ENCODE measurements around the gene MTHFD1L. TPM values are rescaled to one million over a fixed set of nuclear protein-coding genes. Genes with fewer than 3 reads are reported as not detected.

MTHFD1L gene
- total RNA-seq, 1 donor = 4.0 TPM

DNA sequence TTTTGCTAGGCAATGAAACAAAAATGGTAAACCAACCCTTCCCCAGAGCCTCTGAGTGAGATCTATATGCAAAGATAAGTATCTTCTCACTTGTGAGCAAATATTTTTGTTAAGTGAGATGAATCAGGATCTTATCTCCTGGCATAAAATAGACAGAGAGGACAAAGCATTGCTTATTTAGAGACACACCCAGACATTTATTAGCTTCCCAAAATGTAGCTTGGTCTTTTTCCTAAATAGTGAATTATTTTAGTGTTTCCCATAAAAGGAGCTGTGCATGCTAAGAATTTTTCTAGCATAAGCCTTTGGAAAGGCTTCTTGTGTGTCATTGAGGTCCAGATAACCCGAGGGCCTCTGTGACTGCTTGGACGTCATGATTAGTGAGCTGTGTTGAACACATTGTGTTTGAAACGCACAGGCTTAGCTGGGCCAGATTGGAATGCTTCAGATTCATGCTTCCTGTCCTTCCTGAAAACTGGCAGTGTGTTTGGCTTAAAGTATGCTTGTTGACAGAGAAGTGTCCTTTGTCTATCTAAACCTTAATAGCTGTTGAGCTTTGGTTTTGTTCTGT is 16.5 kb downstream of the MTHFD1L start:
- H3K4me3 ChIP-seq (ENCODE audit: low read length) = no peak overlapping the region
- no peaks in the 10 kb centered on the region for H3K27me3 ChIP-seq (ENCODE audit: insufficient read depth, low read length)
- no peaks in the 10 kb centered on the region for H3K9me3 ChIP-seq (ENCODE audit: low read depth, low read length)
- H3K4me1 ChIP-seq (ENCODE audit: insufficient read depth, low read length) = no peaks in the 10 kb centered on the region

DNA sequence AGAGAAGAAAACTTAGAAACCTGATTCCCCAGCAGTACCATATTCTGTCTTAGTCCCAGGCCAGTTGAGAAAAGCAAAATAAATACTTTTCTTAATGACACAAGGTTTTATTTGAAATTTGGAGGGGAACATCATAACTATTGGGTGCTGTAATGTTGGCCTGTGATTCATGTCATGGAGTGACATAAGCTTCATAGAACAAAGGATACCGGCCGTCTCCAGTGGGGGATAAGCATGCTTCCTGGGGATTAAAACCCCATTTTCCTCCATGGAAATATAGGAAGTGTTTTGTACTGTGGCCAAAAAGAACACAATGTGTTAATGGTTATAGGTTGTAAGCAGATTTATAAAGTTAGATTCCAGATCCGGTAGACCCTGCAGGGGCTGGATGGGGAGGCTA is 18.0 kb downstream of the MTHFD1L start:
- Histone ChIP-seq H3K27me3 (ENCODE audit: insufficient read depth, low read length) (no peaks in the 10 kb centered on the region), H3K9me3 (ENCODE audit: low read depth, low read length) (no peaks in the 10 kb centered on the region), H3K4me3 (ENCODE audit: low read length) (no peak overlapping the region), H3K4me1 (ENCODE audit: insufficient read depth, low read length) (no peaks in the 10 kb centered on the region)

DNA sequence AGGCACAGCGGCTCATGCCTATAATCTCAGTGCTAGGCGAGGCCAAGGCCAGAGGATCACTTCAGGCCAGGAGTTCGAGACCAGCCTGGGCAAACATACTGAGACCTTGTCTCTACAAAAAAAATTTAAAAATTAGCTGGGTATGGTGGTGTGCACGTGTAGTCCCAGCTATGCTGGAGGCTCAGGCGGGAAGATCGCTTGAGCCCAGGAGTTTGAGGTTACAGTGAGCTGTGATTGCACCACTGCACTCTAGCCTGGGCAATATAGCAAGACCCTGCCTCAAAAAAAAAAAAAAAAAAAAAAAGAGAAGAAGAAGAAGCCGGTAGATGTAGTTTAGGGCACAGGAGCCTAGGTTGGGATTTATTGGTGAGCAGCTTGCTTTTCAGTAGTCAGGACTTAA is 20.7 kb downstream of the MTHFD1L start:
- no peaks in the 10 kb centered on the region for H3K9me3 ChIP-seq (ENCODE audit: low read depth, low read length)
- no peaks in the 10 kb centered on the region for H3K4me1 ChIP-seq (ENCODE audit: insufficient read depth, low read length)
- H3K4me3 ChIP-seq (ENCODE audit: low read length) = no peak overlapping the region

DNA sequence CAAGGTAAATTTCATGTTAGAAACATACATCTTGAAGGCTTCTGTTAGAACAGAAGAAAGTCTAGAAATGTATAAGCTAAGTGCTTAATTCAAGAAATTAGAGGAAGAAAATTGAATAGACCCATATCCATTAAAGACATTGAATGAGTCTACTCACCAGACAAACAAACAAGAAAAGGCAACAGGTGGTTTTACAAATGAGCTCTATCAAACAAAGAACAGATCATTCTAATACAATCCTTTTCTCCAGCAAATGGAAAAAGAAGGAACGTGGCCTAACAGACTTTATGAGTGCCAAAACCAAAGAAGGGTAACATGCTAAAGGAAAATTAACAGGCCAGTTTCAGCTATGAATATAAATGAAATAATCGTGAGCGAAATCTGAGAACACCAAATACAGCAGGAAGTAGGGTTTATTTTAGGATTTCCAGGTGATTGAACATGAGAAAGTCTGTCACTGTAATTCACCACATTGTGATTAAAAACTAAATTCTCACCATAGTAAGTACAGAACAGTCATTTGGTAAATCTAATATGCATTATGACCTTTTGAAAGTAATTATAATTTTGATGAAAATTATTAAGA is 22.6 kb downstream of the MTHFD1L start:
- H3K27me3 ChIP-seq (ENCODE audit: insufficient read depth, low read length) = no peaks in the 10 kb centered on the region
- H3K4me1 ChIP-seq (ENCODE audit: insufficient read depth, low read length) = no peaks in the 10 kb centered on the region
- H3K9me3 ChIP-seq (ENCODE audit: low read depth, low read length) = no peaks in the 10 kb centered on the region
- no peak overlapping the region for H3K4me3 ChIP-seq (ENCODE audit: low read length)

More for the DNA sequence above, 20.7 kb downstream of the MTHFD1L start:
- no peaks in the 10 kb centered on the region for H3K27me3 ChIP-seq (ENCODE audit: insufficient read depth, low read length)

DNA sequence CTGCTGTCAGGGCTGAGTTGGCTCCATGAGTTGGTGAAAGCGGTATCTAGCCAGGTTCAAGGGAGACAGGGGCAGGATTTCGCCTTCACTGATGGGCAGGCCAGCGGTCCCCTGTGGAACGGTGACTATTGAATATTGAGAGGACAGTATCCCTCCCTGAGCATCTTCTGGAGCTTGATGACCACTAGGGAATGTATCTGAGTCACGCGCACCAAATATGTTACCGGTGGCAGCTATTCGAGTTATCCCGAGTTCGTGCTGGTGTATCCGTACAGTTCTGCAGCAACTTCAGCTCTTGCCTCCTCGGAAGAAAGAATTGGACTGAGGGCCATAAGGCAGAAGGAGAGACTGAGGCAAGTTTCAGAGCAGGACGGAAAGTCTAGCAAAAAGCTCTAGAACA is 24.8 kb downstream of the MTHFD1L start:
- peaks cover 6% of the 10 kb centered on the region for H3K4me1 ChIP-seq (ENCODE audit: insufficient read depth, low read length)
- H3K4me3 ChIP-seq (ENCODE audit: low read length) = no peak overlapping the region
- no peaks in the 10 kb centered on the region for H3K9me3 ChIP-seq (ENCODE audit: low read depth, low read length)
- H3K27me3 ChIP-seq (ENCODE audit: insufficient read depth, low read length) = no peaks in the 10 kb centered on the region

DNA sequence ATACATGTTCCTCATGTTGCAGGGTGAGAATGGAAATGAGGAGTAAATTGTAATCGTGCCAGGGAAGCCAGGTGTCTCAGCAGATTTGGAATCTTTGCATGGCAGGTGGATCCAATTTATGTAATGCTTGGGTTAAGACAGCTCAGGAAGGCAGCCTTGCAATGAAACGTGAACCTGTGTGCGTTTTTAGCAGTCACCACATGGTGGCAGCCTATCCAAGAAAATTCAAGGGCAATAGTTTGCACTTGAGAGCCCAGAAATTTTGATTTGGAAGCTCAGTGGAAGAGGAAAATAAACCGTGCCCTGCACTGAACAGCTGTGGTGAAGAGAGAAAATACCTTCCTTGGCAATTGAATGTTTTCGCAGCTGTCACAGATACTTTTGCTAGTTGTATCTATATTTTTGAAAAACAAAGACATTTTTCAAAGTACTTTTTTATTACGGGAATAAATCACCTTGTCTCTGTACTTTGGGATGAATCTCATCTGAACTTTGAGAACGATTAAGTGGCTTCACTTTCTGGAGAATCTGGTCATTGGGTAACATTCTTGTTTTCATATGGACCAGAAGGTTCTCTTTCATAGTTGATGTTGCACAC is 26.5 kb downstream of the MTHFD1L start:
- no peak overlapping the region for H3K4me3 ChIP-seq (ENCODE audit: low read length)
- no peaks in the 10 kb centered on the region for H3K9me3 ChIP-seq (ENCODE audit: low read depth, low read length)
- H3K4me1 ChIP-seq (ENCODE audit: insufficient read depth, low read length) = peaks cover 6% of the 10 kb centered on the region
- H3K27me3 ChIP-seq (ENCODE audit: insufficient read depth, low read length) = no peaks in the 10 kb centered on the region

DNA sequence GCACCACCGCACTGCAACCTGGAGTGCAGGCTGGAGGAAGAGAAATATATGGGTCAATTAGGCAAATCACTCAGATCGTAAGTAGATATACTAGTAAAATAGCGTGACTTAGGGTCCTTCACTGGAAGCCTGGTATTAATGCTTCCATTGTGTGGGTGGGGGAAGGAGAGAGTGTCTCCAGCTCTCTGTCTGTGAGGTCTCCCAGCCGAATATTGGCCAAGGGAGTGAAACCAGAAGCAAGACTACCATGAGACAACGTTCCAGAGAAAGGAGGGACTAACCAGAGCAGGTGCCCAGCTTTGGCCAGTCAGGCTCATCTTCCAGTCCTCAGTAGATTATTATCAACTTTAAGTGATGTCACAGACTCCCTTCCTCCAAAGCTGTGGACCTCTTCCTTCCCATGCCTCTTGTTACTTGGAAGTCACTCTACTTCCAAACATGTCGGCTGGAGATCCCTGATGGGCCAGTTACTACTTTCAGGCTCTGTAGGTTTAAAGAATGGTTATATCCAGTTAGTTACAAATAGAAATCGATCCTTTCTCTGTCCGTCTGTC is 28.8 kb downstream of the MTHFD1L start:
- Histone ChIP-seq H3K4me3 (ENCODE audit: low read length) (no peak overlapping the region), H3K4me1 (ENCODE audit: insufficient read depth, low read length) (peaks cover 12% of the 10 kb centered on the region), H3K27me3 (ENCODE audit: insufficient read depth, low read length) (no peaks in the 10 kb centered on the region), H3K9me3 (ENCODE audit: low read depth, low read length) (no peaks in the 10 kb centered on the region)

DNA sequence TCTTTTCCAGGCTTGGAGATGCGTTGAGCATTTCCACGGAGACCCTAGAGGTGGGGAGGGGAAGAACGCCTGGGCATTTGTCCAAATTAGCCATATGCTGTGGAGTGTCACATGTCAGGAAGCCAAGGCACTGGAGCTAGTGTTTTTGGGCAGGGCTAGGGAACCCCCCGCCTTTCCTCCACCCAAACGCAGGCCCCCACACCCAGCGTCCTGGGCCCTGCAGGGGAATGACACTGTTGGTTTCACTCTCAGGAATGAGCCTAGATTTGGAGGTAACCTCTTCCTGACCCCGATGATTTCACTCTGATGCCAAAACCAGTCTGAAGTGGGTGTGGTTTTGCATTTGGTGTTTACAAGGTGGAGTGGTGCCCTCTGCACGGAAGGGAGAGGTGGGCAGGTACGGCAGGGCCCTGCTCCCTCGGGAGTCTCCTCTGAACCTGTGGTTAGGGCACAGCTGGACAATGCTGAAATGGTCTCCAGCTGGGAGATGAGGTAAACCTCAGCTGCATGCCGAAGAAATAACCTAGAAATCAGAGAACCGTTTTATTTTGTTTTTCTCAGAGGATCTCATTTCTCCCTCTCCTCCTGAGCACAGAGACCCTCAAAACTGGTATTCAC is 29.5 kb downstream of the MTHFD1L start:
- H3K4me3 ChIP-seq (ENCODE audit: low read length) = no peak overlapping the region
- H3K4me1 ChIP-seq (ENCODE audit: insufficient read depth, low read length) = peaks cover 12% of the 10 kb centered on the region
- no peaks in the 10 kb centered on the region for H3K27me3 ChIP-seq (ENCODE audit: insufficient read depth, low read length)
- no peaks in the 10 kb centered on the region for H3K9me3 ChIP-seq (ENCODE audit: low read depth, low read length)

DNA sequence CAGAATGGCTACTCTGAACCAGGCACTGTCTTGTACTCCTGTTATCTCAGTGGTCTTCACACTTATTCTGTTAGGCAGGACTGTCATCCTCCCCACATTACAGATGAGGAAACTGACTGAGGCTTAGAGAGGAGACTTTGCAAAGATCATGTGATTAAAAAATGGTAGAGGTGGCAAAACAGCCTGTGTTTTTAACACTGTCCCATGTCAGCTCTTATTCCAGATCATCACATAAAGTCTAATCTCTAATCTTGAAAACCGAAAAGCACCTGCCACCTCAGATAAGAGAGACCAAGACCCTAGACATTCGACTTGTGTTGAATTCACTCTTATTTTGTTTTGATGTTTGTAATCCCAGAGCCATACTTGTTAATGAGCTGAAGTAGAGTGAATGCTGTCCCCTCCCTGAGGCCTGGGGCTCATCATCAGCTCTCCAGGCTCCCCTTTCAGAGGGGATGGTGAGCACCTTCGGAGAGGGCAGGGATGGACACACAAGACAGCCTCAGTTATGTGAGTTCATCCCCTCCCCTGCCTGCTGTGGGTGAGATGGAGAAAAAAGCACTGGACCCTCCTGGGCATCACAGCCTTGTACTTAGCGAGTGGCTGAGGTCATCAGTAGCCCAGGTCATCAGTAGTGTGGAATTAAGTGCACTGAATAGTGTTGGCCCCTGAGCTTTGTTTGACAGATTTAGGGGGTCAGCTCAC is 30.6 kb downstream of the MTHFD1L start:
- peaks cover 12% of the 10 kb centered on the region for H3K4me1 ChIP-seq (ENCODE audit: insufficient read depth, low read length)
- H3K27me3 ChIP-seq (ENCODE audit: insufficient read depth, low read length) = no peaks in the 10 kb centered on the region
- no peak overlapping the region for H3K4me3 ChIP-seq (ENCODE audit: low read length)
- no peaks in the 10 kb centered on the region for H3K9me3 ChIP-seq (ENCODE audit: low read depth, low read length)

DNA sequence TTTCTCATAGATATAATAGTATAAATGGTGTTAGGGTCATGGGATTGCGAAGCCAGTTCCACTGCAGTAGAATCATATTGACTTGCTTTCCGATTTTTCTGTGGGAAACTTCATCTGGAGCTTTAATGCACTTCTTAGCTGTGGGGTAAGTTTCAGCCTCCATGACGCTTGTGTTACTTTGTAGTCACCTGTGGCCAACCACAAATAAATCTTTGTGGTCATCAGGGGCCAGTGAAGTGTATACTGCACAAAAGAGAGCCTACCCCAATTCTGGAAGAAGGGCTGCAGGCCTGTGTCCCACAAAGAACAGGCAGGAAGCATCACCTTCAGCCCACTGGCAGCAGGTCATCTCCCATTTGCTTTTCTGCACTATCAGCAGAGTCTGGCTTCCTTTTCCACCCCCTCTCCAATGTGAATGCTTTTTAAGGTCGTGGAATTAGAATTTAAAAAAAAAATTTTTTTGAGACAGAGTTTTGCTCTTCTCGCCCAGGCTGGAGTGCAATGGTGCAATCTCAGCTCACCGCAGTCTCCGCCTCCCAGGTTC is 32.0 kb downstream of the MTHFD1L start:
- Histone ChIP-seq H3K9me3 (ENCODE audit: low read depth, low read length) (no peaks in the 10 kb centered on the region), H3K4me1 (ENCODE audit: insufficient read depth, low read length) (peaks cover 12% of the 10 kb centered on the region), H3K4me3 (ENCODE audit: low read length) (no peak overlapping the region), H3K27me3 (ENCODE audit: insufficient read depth, low read length) (no peaks in the 10 kb centered on the region)

DNA sequence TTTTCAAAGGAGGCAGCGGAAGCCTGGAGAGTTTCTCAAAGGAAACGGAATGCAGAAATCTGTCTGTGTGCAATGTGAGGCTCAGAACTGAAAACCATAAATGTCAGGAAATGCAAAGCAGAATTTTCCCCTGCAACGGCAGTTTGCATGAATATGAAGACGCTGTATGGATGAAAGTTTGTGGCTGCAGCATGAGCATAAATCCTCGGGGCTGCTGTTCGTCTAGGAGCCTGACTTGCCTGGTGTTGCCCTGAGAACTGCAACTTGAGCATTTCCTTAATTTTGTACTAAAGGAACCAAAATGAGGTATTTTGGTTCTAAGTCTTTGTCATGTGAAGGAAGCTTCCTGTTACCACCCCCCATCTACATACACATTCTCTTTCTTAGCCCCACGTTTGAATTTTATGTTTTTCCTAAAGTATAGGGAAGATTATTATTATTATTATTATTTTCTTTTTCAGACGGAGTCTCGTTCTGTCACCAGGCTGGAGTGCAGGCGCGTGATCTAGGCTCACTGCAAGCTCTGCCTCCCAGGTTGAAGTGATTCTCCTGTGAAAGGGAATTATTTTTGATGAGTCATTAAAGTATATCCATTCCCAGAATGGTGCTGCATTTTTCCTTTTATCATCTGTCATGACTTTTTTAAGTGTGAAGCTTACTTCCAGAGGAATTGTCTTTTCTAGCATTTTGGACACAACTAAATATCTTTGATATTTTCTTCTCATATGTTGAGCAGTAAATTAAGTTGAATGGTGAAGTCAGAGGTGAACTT is 33.1 kb downstream of the MTHFD1L start:
- Histone ChIP-seq H3K4me1 (ENCODE audit: insufficient read depth, low read length) (peaks cover 12% of the 10 kb centered on the region), H3K27me3 (ENCODE audit: insufficient read depth, low read length) (no peaks in the 10 kb centered on the region), H3K4me3 (ENCODE audit: low read length) (no peak overlapping the region), H3K9me3 (ENCODE audit: low read depth, low read length) (no peaks in the 10 kb centered on the region)

DNA sequence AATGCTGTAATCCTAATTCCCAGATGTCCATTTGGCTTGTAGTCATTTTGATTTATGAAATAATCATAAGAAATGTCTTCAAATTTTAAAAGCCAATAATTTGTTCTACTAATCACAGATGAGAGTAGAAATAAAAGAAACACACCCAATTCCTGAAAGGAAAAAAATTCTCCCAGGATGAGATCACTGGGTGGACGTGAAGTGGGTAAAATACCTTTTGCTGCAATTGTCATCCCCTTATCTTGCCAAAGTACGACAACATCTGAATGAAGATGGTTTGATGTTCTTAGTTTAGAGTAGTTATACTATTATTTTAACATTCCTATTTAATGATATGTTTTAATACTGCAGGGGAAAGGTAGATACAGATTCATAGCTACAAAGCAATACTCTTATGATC is 33.7 kb downstream of the MTHFD1L start:
- Histone ChIP-seq H3K4me3 (ENCODE audit: low read length) (no peak overlapping the region), H3K9me3 (ENCODE audit: low read depth, low read length) (no peaks in the 10 kb centered on the region), H3K27me3 (ENCODE audit: insufficient read depth, low read length) (no peaks in the 10 kb centered on the region), H3K4me1 (ENCODE audit: insufficient read depth, low read length) (peaks cover 12% of the 10 kb centered on the region)

DNA sequence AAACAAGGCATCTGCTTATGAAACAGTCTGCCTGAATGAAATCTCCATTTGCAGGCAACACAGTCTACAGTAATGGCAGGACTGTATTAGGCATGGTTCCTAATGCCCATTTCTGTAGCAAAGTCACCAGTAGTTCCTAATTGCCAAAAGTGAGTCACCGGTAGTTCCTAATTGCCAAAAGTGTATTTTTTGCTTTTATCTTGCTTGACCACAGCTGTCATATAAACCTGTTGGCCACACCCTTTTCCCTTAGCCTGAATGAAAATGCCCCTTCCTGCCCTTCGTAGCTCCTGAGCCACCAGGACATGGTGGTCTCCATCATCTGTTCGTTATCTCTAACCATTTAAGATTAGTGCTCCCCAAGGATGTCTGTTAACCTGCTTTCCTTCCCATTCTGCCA is 34.5 kb downstream of the MTHFD1L start:
- Histone ChIP-seq H3K4me3 (ENCODE audit: low read length) (no peak overlapping the region), H3K9me3 (ENCODE audit: low read depth, low read length) (no peaks in the 10 kb centered on the region), H3K4me1 (ENCODE audit: insufficient read depth, low read length) (peaks cover 9% of the 10 kb centered on the region), H3K27me3 (ENCODE audit: insufficient read depth, low read length) (no peaks in the 10 kb centered on the region)

DNA sequence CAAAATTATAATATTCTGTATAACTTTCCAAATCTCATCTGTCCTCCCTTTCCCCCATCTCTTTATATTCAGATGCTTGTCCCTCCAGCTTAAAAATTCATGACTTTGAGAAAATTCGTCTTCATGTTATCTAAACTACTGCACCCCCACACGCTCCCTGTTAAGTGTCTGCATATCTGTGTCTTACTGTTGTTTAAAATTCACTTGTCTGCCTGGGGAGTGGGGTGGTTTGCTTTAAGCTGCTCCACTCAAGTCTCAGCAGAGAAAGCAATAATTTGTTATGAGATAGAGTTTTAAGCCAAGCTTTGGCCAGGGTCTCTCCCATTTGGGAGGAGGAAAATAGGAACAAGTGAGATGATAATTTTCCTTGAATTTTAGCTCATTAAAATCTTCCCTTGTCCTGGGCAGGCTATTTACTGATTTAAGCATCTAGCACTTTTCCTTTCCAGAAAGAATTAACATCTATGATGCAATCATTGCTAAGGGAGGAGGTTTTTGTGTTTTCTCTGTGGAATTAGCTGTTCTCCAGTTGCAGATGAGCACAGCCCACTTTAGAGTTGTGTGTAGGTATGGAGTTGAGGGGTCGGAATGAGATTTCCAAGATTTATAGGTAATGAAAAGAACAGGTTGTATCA is 36.8 kb downstream of the MTHFD1L start:
- H3K4me1 ChIP-seq (ENCODE audit: insufficient read depth, low read length) = peaks cover 7% of the 10 kb centered on the region
- no peaks in the 10 kb centered on the region for H3K27me3 ChIP-seq (ENCODE audit: insufficient read depth, low read length)
- no peak overlapping the region for H3K4me3 ChIP-seq (ENCODE audit: low read length)
- no peaks in the 10 kb centered on the region for H3K9me3 ChIP-seq (ENCODE audit: low read depth, low read length)

Measured in mononuclear cell (primary cell).